ENCODE measurements around the gene TFCP2L1.

The TFCP2L1 gene

GRCh38 chr2:121170577-121170976 is 114.4 kb downstream of the TFCP2L1 start (continued):
- TF ChIP-seq PATZ1 (tag by site-specific recombination; IDR thresholded peaks at IDR 0.05): no peak
- TF ChIP-seq ZNF560 (tag by site-specific recombination; IDR thresholded peaks at IDR 0.05; ENCODE audit: borderline replicate concordance): no peak

DNA sequence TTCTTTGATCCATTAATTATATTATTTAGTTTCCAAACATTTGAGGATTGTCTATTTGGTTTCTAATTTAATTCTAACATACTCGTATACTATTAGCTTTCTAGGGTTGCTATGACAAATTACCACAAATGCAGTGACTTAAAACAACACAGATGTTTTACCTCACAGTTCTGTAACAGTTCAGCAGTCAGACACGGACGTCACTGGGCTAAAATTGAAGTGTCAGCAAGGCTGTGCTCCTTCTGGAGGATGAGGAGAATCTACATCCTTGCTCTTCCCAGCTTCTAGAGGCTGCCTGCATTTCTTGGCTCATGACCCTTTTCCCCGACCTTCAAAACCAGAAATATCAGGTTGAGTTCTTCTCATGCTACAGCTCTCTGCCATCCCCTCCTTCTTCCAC is 117.6 kb downstream of the TFCP2L1 start:
- Histone ChIP-seq H3K4me3 (ENCODE audit: low read depth, low read length) (no peak overlapping the region), H3K9me3 (ENCODE audit: control insufficient read depth, insufficient read depth, low read depth, low read length) (no peaks in the 10 kb centered on the region), H3K36me3 (ENCODE audit: control insufficient read depth in 2 of 2, insufficient read depth in 1 of 2, low read length in 2 of 2) (no peaks in the 10 kb centered on the region), H3K4me1 (ENCODE audit: control insufficient read depth, insufficient read depth, low read length) (no peaks in the 10 kb centered on the region), H3K27ac (ENCODE audit: extremely low read depth, low read depth, low read length) (no peak overlapping the region)
- POLR2A ChIA-PET: interaction anchor here (0.6 kb wide), 1 partner anchor 569 kb away, joined by 4 read pairs; the partner anchor contains the start of gene NIFK
- TF ChIP-seq KLF8 (tag by site-specific recombination; IDR thresholded peaks at IDR 0.05) (no peak), ZNF416 (tag by site-specific recombination; IDR thresholded peaks at IDR 0.05) (no peak), ZNF133 (tag by site-specific recombination; IDR thresholded peaks at IDR 0.05) (no peak), ZNF155 (tag by site-specific recombination; IDR thresholded peaks at IDR 0.05) (no peak), ZNF596 (tag by site-specific recombination; IDR thresholded peaks at IDR 0.05) (no peak), ZNF146 (tag by site-specific recombination; IDR thresholded peaks at IDR 0.05) (no peak), OSR2 (tag by site-specific recombination; IDR thresholded peaks at IDR 0.05) (no peak), ZNF404 (tag by site-specific recombination; IDR thresholded peaks at IDR 0.05) (no peak), ZFP37 (tag by site-specific recombination; IDR thresholded peaks at IDR 0.05) (no peak), ZIC2 (tag by site-specific recombination; IDR thresholded peaks at IDR 0.05) (no peak), ZNF701 (tag by site-specific recombination; IDR thresholded peaks at IDR 0.05) (no peak), TRIM28 (IDR thresholded peaks at IDR 0.05; ENCODE audit: borderline replicate concordance, low read length) (no peak), REST (tag by site-specific recombination; IDR thresholded peaks at IDR 0.05) (no peak), GLIS1 (tag by site-specific recombination; IDR thresholded peaks at IDR 0.05) (no peak)
- TF ChIP-seq, protein P1, sequence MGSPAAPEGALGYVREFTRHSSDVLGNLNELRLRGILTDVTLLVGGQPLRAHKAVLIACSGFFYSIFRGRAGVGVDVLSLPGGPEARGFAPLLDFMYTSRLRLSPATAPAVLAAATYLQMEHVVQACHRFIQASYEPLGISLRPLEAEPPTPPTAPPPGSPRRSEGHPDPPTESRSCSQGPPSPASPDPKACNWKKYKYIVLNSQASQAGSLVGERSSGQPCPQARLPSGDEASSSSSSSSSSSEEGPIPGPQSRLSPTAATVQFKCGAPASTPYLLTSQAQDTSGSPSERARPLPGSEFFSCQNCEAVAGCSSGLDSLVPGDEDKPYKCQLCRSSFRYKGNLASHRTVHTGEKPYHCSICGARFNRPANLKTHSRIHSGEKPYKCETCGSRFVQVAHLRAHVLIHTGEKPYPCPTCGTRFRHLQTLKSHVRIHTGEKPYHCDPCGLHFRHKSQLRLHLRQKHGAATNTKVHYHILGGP (tag by site-specific recombination; IDR thresholded peaks at IDR 0.05): no peak
- TF ChIP-seq, protein P2, sequence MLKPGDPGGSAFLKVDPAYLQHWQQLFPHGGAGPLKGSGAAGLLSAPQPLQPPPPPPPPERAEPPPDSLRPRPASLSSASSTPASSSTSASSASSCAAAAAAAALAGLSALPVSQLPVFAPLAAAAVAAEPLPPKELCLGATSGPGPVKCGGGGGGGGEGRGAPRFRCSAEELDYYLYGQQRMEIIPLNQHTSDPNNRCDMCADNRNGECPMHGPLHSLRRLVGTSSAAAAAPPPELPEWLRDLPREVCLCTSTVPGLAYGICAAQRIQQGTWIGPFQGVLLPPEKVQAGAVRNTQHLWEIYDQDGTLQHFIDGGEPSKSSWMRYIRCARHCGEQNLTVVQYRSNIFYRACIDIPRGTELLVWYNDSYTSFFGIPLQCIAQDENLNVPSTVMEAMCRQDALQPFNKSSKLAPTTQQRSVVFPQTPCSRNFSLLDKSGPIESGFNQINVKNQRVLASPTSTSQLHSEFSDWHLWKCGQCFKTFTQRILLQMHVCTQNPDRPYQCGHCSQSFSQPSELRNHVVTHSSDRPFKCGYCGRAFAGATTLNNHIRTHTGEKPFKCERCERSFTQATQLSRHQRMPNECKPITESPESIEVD (tag by site-specific recombination; IDR thresholded peaks at IDR 0.05): no peak
- CTCF ChIA-PET: no interaction called here
